Upper lobe of left lung (tissue), 4 donors: Measurements from ENCODE around the gene IFNA7.

ENCODE experiments used
- CTCF ChIP-seq, 6 experiments: fragments of 450-650 bp in 4 of 6; fragments of 200-600 bp in 2 of 6; sonication (generic) in 2 of 6; IDR thresholded peaks; one replicate each; pipeline ENCODE4 v1.5.1; 2016 to 2019; ENCODE audit warnings: antibody characterized with exemption in 6 of 6
- EP300 ChIP-seq, 4 donors: sonication (generic); formaldehyde crosslinking; IDR thresholded peaks; one replicate each; pipeline ENCODE4 v1.5.1; 2017; ENCODE audit warnings: antibody characterized with exemption in 4 of 4, control low read depth in 2 of 4
- POLR2A ChIP-seq, 4 donors: fragments of 450-650 bp; IDR thresholded peaks; one replicate each; pipeline ENCODE4 v1.5.1; 2016 to 2017; ENCODE audit warnings: antibody characterized with exemption in 4 of 4, mild to moderate bottlenecking in 2 of 4

GRCh38 chr9:21234153-21234687 is 32.2 kb upstream of the IFNA7 start:
- TF ChIP-seq CTCF (IDR thresholded peaks at IDR 0.05): no peak
- TF ChIP-seq EP300 (IDR thresholded peaks at IDR 0.05): no peak
- no peak for TF ChIP-seq POLR2A (IDR thresholded peaks at IDR 0.05)
